ENCODE measurements around the gene NCOA6. TPM values are rescaled to one million over a fixed set of nuclear protein-coding genes. Genes with fewer than 3 reads are reported as not detected.
A peak's percentile ranks its signal among the peaks of the same experiment; 100 is the strongest.

Gene NCOA6
- total and polyA plus RNA-seq, 2 of the 4 experiments (the other 2 are of a cell fraction): 3.6 to 13.1 TPM

DNA sequence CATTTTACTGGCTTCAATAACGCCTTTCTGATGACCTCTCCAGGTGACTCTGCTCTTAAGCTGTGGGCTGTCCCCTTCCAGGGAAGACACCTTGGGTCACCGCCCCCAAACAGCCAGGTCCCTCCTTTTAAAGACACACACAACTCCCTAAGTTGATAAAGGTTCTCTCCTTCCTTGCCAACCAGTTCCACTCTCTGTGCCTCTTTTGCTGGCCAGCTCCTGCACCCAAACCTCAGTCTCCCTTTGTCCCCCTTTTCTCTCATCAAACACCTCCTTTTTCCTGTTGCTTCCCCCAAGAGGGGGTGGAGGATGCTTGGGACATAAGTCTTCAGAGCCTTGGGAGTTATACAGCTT is 1.0 kb downstream of the NCOA6 start:
- Histone ChIP-seq H3K27me3 (ENCODE audit: control insufficient read depth, insufficient read depth, low read length) (no peaks in the 10 kb centered on the region; the same call in 1 of the 2 replicates), H2BK120ac (ENCODE audit: low read depth, low read length) (peak overlapping the region; percentile 78; the same call in 1 of the 2 replicates), H2BK5ac (ENCODE audit: low read depth, low read length, poor library complexity, severe bottlenecking) (peak overlapping the region; percentile 81), H3K14ac (replicated peaks; ENCODE audit: low read depth, low read length) (peak overlapping the region; percentile 98), H3K4me3 (ENCODE audit: insufficient read depth, low read depth, low read length) (peak overlapping the region; percentile 70), H2AK5ac (ENCODE audit: low read depth, low read length) (peak overlapping the region; percentile 91), H3K4me2 (ENCODE audit: low read depth, low read length) (peak overlapping the region; percentile 88), H4K5ac (ENCODE audit: low read depth, low read length) (peak overlapping the region; percentile 81), H3K23ac (ENCODE audit: low read depth, low read length) (peak overlapping the region; percentile 95), H4K91ac (ENCODE audit: insufficient read depth, low read depth, low read length) (peak overlapping the region; percentile 93; the same call in 1 of the 2 replicates), H3K9ac (ENCODE audit: low read depth, low read length) (peak overlapping the region; percentile 69), H3K18ac (ENCODE audit: low read depth, low read length) (peak overlapping the region; percentile 43), H4K20me1 (ENCODE audit: insufficient read depth, low read length) (peaks cover 45% of the 10 kb centered on the region), H3K27ac (ENCODE audit: insufficient read depth, low read length) (peak overlapping the region; percentile 70), H3K56ac (ENCODE audit: extremely low read depth, insufficient read depth, low read length) (peak overlapping the region; percentile 73), H2AFZ (replicated peaks; ENCODE audit: low read length, poor library complexity) (peak overlapping the region; percentile 90), H3K9me1 (ENCODE audit: insufficient read depth, low read length) (peaks cover 21% of the 10 kb centered on the region), H3K4me1 (ENCODE audit: control insufficient read depth, insufficient read depth, low read length) (no peaks in the 10 kb centered on the region; the same call in none of the 2 replicates), H3K4ac (ENCODE audit: low read depth, low read length) (peak overlapping the region; percentile 98), H3K9me3 (ENCODE audit: control insufficient read depth, insufficient read depth, low read length) (no peaks in the 10 kb centered on the region), H2BK15ac (ENCODE audit: low read depth, low read length) (no peak overlapping the region), H3K36me3 (ENCODE audit: control insufficient read depth, insufficient read depth, low read length) (no peaks in the 10 kb centered on the region), H2BK20ac (ENCODE audit: low read depth, low read length) (no peak overlapping the region), H3K79me1 (ENCODE audit: low read depth in 1 of 2, low read length in 2 of 2) (peaks cover 18 to 55% of the 10 kb centered on the region in 2 experiments), H4K8ac (ENCODE audit: low read depth in 2 of 2, low read length in 2 of 2) (peak overlapping the region; percentile 72 to 93), H2AK9ac (replicated peaks; ENCODE audit: low read depth, low read length, poor library complexity) (peak overlapping the region; percentile 98)
- POLR2A ChIA-PET (ENCODE audit: unreplicated experiment): no interaction called here
- 13% methylated on average over 1 of the region's 2 CpGs; no CpG with 5 or more reads in 1 of the 2 experiments for WGBS, 2 experiments (ENCODE audit: extremely low coverage in 2 of 2, insufficient read length in 1 of 2)
- ATAC-seq (ENCODE audit: low read depth): peak; percentile 13
- dilution Hi-C loops (cut with HindIII; ENCODE audit: low sequenced_read_pairs, unreplicated experiment) (no loop called here), intact Hi-C loops (cut with micrococcal nuclease) (no loop called here), in situ Hi-C loops (cut with MboI; ENCODE audit: low sequenced_read_pairs) (no loop called here)
- peak; percentile 24 for DNase-seq
- CTCF ChIA-PET: interaction anchor here (0.5 kb wide), 1 partner anchor 138 kb away, joined by 4 read pairs; no protein-coding TSS in a partner anchor
- BruUV-seq (replicated peaks): no TSS peak
- TF ChIP-seq SMC3 (IDR thresholded peaks at IDR 0.05; ENCODE audit: low read depth, low read length) (no peak), MAFK (IDR thresholded peaks at IDR 0.05; ENCODE audit: low read depth, low read length) (no peak), MXI1 (IDR thresholded peaks at IDR 0.05; ENCODE audit: borderline replicate concordance, low read depth, low read length) (no peak)
